Left ventricle myocardium inferior (tissue), 1 donor: Measurements from ENCODE around the gene GLI2. TPM values are rescaled to one million over a fixed set of nuclear protein-coding genes. Genes with fewer than 3 reads are reported as not detected.

Experiments
- DNase-seq: peaks from one replicate; pipeline ENCODE4 v3.0.0-alpha.2; 2020
- H3K27ac ChIP-seq: fragments of 200-600 bp; replicated peaks from 2 replicates; pipeline ENCODE4 v1.8.0; 2021
- H3K27me3 ChIP-seq: fragments of 200-600 bp; 2 replicates; pipeline ENCODE4 v1.8.0; 2021; ENCODE audit warnings: low read depth
- H3K36me3 ChIP-seq: fragments of 200-600 bp; 2 replicates; pipeline ENCODE4 v1.8.0; 2021
- H3K4me1 ChIP-seq: fragments of 200-600 bp; 2 replicates; pipeline ENCODE4 v1.8.0; 2021
- H3K4me3 ChIP-seq: fragments of 200-600 bp; 2 replicates; pipeline ENCODE4 v1.8.0; 2021; ENCODE audit warnings: mild to moderate bottlenecking, moderate library complexity
- H3K9me3 ChIP-seq: fragments of 200-600 bp; replicated peaks from 2 replicates; pipeline ENCODE4 v1.8.0; 2021
- CTCF ChIP-seq: fragments of 200-600 bp; IDR thresholded peaks from 2 replicates; pipeline ENCODE4 v1.8.0; 2021; ENCODE audit warnings: antibody characterized with exemption, mild to moderate bottlenecking, borderline replicate concordance
- intact Hi-C: fragments of 100-400 bp; cut with micrococcal nuclease; formaldehyde crosslinking; loops from one replicate; pipeline ENCODE4 v1.11.0; 2022
- total RNA-seq: library from RNA; stranded (reverse); fragmentation: NEBNext Ultra II Directional; extraction: Animal tissue kit (Norgen Biotek cat#: 25700); gene quantifications from one replicate; pipeline ENCODE4 v1.2.1, GENCODE V29; 2021
- donor health status: DM: no; HTN: yes; CAD: no; lungs with severe emphysema.

Gene GLI2
- total RNA-seq, 1 donor from 2014 or later: 2.4 TPM

- H3K36me3 ChIP-seq: no peaks in the 10 kb centered on the region
- H3K4me3 ChIP-seq: no peak overlapping the region
- H3K9me3 ChIP-seq: no peaks in the 10 kb centered on the region
- H3K4me1 ChIP-seq: peaks cover 47% of the 10 kb centered on the region
- H3K27me3 ChIP-seq: peaks cover 13% of the 10 kb centered on the region
- intact Hi-C loops: no loop called here
- H3K27ac ChIP-seq: no peak overlapping the region
- TF ChIP-seq CTCF: no peak
- DNase-seq: no peak
These were observed 27.8 kb downstream of the GLI2 start for GRCh38 chr2:120763508-120763907.

DNA sequence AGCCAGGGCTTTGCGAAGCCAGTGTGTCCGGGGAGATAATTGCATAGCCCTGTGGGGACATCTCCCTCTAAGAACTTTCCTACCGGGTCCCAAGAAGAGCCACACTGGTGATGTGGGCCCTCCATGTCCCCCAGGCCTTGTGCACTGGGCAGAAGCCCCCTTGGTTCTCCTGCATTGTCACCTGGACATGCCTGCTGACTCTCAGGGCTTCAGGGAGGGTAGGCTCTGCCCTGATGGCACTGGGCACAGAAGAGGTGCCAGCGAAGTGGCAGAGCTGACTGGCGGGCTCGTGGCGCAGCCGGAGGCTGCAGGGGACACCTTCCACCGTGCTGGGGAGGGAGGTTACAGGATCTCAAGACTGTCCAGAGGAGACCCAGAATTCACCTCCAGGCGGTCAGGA is 28.3 kb downstream of the GLI2 start:
- intact Hi-C loops: no loop called here
- H3K4me1 ChIP-seq: peaks cover 45% of the 10 kb centered on the region
- no peak overlapping the region for H3K27ac ChIP-seq
- H3K4me3 ChIP-seq: no peak overlapping the region
- no peak for DNase-seq
- no peaks in the 10 kb centered on the region for H3K9me3 ChIP-seq
- TF ChIP-seq CTCF: no peak
- peaks cover 9% of the 10 kb centered on the region for H3K27me3 ChIP-seq
- no peaks in the 10 kb centered on the region for H3K36me3 ChIP-seq

DNA sequence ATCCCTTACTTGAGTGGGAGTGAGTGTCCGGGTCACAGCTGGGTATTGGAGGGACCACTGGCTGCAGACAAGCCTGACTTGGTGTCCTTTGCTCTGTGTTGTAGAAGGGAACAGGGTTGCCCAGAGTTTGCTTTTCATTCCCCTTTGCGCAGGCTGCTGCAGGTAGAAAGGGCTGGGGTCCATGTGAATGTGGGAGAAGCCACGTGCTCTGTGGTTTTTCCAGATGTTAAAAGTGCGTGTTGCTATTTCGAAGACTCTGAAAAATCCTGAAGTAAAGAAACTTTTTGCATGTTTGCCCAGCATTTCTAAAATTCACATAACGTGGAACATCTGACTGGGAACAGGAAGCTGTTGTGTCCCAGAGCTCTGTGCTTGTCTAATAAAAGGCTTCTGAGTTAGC is 28.8 kb downstream of the GLI2 start:
- Histone ChIP-seq H3K36me3 (no peaks in the 10 kb centered on the region), H3K27me3 (peaks cover 8% of the 10 kb centered on the region), H3K9me3 (no peaks in the 10 kb centered on the region), H3K27ac (peak overlapping the region; percentile 82), H3K4me1 (peaks cover 39% of the 10 kb centered on the region), H3K4me3 (no peak overlapping the region)
- DNase-seq: no peak
- TF ChIP-seq CTCF: no peak
- intact Hi-C loops: no loop called here

- no peak overlapping the region for H3K4me3 ChIP-seq
These were observed 29.5 kb downstream of the GLI2 start for GRCh38 chr2:120764991-120765677.

DNA sequence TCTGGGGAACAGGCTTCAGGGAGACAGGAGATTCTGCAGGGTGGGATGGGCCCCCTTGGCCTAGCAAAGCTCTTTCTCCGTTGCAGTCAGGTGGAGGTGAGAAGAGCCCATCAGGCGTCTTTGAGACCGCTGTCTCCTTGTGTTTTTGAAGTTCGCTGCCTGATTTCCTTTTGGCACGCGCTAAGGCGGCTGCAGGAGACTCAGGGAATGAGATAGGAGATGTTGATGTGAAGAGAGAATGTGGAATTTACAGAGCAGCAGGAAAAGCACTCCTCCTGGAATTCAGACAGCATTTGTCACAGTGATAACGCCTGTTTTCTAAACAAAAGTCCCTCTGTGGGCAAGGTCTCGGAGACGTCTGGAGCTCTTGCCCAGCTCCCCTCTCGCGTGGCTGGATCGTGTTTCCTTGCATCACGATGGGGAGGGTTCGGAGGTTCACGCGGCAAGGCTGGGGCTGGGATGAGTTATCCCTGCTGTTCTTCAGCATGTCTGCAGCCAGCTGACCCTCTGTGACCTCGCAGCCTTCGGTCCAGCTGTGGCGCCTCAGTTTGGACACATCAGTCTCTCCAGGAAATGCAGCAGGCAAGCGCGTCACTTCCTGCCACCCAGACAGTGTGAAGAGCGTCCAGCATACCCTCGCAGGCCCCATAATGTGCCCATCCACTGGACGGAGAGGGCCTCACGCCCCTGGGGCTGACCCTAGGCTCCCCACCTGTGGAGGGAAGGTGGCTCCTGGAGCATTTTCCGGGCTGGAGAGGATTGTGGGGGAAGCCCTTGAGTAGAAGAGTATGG is 30.2 kb downstream of the GLI2 start:
- peak; percentile 90 for DNase-seq
- Histone ChIP-seq H3K9me3 (no peaks in the 10 kb centered on the region), H3K36me3 (no peaks in the 10 kb centered on the region), H3K27ac (peak overlapping the region; percentile 82), H3K4me1 (peaks cover 26% of the 10 kb centered on the region), H3K4me3 (no peak overlapping the region), H3K27me3 (no peaks in the 10 kb centered on the region)
- TF ChIP-seq CTCF: no peak
- intact Hi-C loops: no loop called here

More at GRCh38 chr2:120764991-120765677, 29.5 kb downstream of the GLI2 start:
- Histone ChIP-seq H3K36me3 (no peaks in the 10 kb centered on the region), H3K27ac (peak overlapping the region; percentile 82), H3K9me3 (no peaks in the 10 kb centered on the region), H3K4me1 (peaks cover 33% of the 10 kb centered on the region), H3K27me3 (peaks cover 5% of the 10 kb centered on the region)
- intact Hi-C loops: no loop called here
- no peak for TF ChIP-seq CTCF
- peak; percentile 52 for DNase-seq
